Measurements from ENCODE around the gene GMDS. TPM values are rescaled to one million over a fixed set of nuclear protein-coding genes. Genes with fewer than 3 reads are reported as not detected.

GMDS gene
- total RNA-seq, 1 experiment from 2014 or later = 35.0 TPM

DNA sequence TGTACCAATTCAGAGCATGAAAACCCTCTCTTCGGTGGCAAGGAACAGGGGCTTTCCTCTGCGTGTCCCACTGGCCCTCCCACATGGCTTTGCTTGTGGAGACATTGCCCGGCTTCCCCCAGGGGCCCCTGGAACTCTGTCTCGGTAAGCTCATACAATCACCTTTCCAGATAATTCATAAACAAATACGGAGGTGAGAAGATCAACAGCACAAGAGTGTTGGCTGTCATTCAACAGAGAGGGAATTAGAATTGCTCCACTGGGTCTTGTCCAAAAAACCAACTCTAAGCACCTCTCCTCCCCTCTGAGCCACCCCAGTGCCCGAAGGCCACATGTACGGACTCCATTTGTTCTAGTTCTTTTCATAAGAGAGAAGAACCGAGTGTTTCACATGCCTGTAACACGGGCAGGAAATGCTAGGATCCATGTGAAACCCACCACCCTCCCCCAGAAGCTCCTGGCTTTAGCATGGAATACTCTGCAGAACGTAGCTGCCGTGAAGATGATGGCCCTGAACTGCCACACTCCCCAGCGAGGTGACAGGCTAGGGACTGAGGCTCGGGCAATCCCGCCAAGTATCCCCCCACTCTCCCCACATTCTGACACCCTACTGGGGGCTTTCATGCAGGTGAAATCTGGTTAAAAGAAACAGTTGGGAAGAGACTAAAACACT lies 660.3 kb downstream of the GMDS start (continued):
- TF ChIP-seq, protein P1, sequence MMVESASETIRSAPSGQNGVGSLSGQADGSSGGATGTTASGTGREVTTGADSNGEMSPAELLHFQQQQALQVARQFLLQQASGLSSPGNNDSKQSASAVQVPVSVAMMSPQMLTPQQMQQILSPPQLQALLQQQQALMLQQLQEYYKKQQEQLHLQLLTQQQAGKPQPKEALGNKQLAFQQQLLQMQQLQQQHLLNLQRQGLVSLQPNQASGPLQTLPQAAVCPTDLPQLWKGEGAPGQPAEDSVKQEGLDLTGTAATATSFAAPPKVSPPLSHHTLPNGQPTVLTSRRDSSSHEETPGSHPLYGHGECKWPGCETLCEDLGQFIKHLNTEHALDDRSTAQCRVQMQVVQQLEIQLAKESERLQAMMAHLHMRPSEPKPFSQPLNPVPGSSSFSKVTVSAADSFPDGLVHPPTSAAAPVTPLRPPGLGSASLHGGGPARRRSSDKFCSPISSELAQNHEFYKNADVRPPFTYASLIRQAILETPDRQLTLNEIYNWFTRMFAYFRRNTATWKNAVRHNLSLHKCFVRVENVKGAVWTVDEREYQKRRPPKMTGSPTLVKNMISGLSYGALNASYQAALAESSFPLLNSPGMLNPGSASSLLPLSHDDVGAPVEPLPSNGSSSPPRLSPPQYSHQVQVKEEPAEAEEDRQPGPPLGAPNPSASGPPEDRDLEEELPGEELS (CRISPR knock-in tag; IDR thresholded peaks at IDR 0.05) = no peak
- no peak for TF ChIP-seq ZNF232 (CRISPR knock-in tag; IDR thresholded peaks at IDR 0.05)
- no peak for TF ChIP-seq ZNF121 (CRISPR knock-in tag; IDR thresholded peaks at IDR 0.05)
- TF ChIP-seq, protein P2, sequence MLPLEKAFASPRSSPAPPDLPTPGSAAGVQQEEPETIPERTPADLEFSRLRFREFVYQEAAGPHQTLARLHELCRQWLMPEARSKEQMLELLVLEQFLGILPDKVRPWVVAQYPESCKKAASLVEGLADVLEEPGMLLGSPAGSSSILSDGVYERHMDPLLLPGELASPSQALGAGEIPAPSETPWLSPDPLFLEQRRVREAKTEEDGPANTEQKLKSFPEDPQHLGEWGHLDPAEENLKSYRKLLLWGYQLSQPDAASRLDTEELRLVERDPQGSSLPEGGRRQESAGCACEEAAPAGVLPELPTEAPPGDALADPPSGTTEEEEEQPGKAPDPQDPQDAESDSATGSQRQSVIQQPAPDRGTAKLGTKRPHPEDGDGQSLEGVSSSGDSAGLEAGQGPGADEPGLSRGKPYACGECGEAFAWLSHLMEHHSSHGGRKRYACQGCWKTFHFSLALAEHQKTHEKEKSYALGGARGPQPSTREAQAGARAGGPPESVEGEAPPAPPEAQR (CRISPR knock-in tag; IDR thresholded peaks at IDR 0.05) = no peak
- TF ChIP-seq FOXP1 (CRISPR knock-in tag; IDR thresholded peaks at IDR 0.05; ENCODE audit: borderline replicate concordance) = no peak

DNA sequence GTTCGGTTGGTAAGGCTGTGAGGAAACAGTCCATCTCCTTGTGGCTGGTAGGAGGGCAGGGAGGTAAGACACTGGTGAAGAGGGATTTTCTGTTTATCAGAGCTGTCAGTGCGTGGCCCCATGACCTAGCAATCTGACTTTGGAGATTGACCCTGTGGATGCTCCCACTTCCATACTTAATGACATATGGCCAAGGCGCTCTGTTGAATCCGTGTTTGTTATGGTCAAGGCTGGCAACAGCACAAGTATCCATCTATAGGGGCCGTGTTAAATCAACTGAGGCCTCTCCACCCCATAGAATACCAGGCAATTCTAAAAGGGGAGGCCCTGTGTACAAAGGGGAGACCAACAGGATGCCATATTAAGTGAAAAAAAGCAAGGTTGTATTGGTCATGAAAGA lies 661.3 kb downstream of the GMDS start:
- Mint-ChIP-seq H3K4me1 (no peaks in the 10 kb centered on the region), H3K36me3 (no peaks in the 10 kb centered on the region), H3K4me3 (no peak overlapping the region), H3K27ac (no peak overlapping the region), H3K9me3 (0 out of 2 replicates have a peak, but pooled peaks cover 4% of the 10 kb centered on the region), H3K27me3 (ENCODE audit: low read depth) (no peaks in the 10 kb centered on the region)
- DNase-seq (ENCODE audit: low spot score) (no peak), ATAC-seq (no peak)
- ChIA-PET CTCF (interaction anchor here (1.0 to 1.5 kb wide), 2 partner anchors 12 to 30 kb away, joined by 4 to 5 read pairs; no protein-coding TSS in a partner anchor), POLR2A (no interaction called here)
- TF ChIP-seq NFYB (CRISPR knock-in tag; conservative IDR thresholded peaks at IDR 0.05; ENCODE audit: low read depth) = no peak
- no peak for TF ChIP-seq JAZF1 (CRISPR knock-in tag; IDR thresholded peaks at IDR 0.05)
- TF ChIP-seq KAT7 (CRISPR knock-in tag; IDR thresholded peaks at IDR 0.05; ENCODE audit: borderline replicate concordance) = no peak
- no peak for TF ChIP-seq PRRX2 (CRISPR knock-in tag; IDR thresholded peaks at IDR 0.05)
- TF ChIP-seq, protein P3, sequence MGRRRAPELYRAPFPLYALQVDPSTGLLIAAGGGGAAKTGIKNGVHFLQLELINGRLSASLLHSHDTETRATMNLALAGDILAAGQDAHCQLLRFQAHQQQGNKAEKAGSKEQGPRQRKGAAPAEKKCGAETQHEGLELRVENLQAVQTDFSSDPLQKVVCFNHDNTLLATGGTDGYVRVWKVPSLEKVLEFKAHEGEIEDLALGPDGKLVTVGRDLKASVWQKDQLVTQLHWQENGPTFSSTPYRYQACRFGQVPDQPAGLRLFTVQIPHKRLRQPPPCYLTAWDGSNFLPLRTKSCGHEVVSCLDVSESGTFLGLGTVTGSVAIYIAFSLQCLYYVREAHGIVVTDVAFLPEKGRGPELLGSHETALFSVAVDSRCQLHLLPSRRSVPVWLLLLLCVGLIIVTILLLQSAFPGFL (CRISPR knock-in tag; IDR thresholded peaks at IDR 0.05; ENCODE audit: borderline replicate concordance) = no peak
- no peak for TF ChIP-seq ZNF317 (CRISPR knock-in tag; IDR thresholded peaks at IDR 0.05; ENCODE audit: borderline replicate concordance, low read depth)
- TF ChIP-seq TEAD1 (CRISPR knock-in tag; IDR thresholded peaks at IDR 0.05) = no peak
- TF ChIP-seq, protein P4, sequence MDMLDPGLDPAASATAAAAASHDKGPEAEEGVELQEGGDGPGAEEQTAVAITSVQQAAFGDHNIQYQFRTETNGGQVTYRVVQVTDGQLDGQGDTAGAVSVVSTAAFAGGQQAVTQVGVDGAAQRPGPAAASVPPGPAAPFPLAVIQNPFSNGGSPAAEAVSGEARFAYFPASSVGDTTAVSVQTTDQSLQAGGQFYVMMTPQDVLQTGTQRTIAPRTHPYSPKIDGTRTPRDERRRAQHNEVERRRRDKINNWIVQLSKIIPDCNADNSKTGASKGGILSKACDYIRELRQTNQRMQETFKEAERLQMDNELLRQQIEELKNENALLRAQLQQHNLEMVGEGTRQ (CRISPR knock-in tag; IDR thresholded peaks at IDR 0.05) = no peak
- TF ChIP-seq, protein P5, sequence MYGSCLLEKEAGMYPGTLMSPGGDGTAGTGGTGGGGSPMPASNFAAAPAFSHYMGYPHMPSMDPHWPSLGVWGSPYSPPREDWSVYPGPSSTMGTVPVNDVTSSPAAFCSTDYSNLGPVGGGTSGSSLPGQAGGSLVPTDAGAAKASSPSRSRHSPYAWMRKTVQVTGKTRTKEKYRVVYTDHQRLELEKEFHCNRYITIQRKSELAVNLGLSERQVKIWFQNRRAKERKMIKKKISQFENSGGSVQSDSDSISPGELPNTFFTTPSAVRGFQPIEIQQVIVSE (CRISPR knock-in tag; IDR thresholded peaks at IDR 0.05; ENCODE audit: borderline replicate concordance) = no peak
- TF ChIP-seq, protein P6, sequence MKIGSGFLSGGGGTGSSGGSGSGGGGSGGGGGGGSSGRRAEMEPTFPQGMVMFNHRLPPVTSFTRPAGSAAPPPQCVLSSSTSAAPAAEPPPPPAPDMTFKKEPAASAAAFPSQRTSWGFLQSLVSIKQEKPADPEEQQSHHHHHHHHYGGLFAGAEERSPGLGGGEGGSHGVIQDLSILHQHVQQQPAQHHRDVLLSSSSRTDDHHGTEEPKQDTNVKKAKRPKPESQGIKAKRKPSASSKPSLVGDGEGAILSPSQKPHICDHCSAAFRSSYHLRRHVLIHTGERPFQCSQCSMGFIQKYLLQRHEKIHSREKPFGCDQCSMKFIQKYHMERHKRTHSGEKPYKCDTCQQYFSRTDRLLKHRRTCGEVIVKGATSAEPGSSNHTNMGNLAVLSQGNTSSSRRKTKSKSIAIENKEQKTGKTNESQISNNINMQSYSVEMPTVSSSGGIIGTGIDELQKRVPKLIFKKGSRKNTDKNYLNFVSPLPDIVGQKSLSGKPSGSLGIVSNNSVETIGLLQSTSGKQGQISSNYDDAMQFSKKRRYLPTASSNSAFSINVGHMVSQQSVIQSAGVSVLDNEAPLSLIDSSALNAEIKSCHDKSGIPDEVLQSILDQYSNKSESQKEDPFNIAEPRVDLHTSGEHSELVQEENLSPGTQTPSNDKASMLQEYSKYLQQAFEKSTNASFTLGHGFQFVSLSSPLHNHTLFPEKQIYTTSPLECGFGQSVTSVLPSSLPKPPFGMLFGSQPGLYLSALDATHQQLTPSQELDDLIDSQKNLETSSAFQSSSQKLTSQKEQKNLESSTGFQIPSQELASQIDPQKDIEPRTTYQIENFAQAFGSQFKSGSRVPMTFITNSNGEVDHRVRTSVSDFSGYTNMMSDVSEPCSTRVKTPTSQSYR (CRISPR knock-in tag; IDR thresholded peaks at IDR 0.05) = no peak
- TF ChIP-seq, protein P7, sequence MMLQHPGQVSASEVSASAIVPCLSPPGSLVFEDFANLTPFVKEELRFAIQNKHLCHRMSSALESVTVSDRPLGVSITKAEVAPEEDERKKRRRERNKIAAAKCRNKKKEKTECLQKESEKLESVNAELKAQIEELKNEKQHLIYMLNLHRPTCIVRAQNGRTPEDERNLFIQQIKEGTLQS (CRISPR knock-in tag; conservative IDR thresholded peaks at IDR 0.05) = no peak
- TF ChIP-seq, protein P8, sequence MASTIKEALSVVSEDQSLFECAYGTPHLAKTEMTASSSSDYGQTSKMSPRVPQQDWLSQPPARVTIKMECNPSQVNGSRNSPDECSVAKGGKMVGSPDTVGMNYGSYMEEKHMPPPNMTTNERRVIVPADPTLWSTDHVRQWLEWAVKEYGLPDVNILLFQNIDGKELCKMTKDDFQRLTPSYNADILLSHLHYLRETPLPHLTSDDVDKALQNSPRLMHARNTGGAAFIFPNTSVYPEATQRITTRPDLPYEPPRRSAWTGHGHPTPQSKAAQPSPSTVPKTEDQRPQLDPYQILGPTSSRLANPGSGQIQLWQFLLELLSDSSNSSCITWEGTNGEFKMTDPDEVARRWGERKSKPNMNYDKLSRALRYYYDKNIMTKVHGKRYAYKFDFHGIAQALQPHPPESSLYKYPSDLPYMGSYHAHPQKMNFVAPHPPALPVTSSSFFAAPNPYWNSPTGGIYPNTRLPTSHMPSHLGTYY (CRISPR knock-in tag; IDR thresholded peaks at IDR 0.05) = no peak
- TF ChIP-seq, protein P9, sequence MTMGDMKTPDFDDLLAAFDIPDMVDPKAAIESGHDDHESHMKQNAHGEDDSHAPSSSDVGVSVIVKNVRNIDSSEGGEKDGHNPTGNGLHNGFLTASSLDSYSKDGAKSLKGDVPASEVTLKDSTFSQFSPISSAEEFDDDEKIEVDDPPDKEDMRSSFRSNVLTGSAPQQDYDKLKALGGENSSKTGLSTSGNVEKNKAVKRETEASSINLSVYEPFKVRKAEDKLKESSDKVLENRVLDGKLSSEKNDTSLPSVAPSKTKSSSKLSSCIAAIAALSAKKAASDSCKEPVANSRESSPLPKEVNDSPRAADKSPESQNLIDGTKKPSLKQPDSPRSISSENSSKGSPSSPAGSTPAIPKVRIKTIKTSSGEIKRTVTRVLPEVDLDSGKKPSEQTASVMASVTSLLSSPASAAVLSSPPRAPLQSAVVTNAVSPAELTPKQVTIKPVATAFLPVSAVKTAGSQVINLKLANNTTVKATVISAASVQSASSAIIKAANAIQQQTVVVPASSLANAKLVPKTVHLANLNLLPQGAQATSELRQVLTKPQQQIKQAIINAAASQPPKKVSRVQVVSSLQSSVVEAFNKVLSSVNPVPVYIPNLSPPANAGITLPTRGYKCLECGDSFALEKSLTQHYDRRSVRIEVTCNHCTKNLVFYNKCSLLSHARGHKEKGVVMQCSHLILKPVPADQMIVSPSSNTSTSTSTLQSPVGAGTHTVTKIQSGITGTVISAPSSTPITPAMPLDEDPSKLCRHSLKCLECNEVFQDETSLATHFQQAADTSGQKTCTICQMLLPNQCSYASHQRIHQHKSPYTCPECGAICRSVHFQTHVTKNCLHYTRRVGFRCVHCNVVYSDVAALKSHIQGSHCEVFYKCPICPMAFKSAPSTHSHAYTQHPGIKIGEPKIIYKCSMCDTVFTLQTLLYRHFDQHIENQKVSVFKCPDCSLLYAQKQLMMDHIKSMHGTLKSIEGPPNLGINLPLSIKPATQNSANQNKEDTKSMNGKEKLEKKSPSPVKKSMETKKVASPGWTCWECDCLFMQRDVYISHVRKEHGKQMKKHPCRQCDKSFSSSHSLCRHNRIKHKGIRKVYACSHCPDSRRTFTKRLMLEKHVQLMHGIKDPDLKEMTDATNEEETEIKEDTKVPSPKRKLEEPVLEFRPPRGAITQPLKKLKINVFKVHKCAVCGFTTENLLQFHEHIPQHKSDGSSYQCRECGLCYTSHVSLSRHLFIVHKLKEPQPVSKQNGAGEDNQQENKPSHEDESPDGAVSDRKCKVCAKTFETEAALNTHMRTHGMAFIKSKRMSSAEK (CRISPR knock-in tag; IDR thresholded peaks at IDR 0.05; ENCODE audit: borderline replicate concordance) = no peak

All from WTC11 (cell line).